Measurements from ENCODE around the gene ME3.
"Not testable (repeated sequence)": the region's sequence is repeated elsewhere in the genome, so short reads cannot be mapped to it uniquely, and the experiment has no call there.

Gene ME3

GRCh38 chr11:86551288-86552092 is 120.9 kb downstream of the ME3 start:
- Histone ChIP-seq H3K4me3 (no peak overlapping the region), H3K9ac (no peak overlapping the region), H3K27ac (no peak overlapping the region), H4K20me1 (no peaks in the 10 kb centered on the region), H3K27me3 (no peaks in the 10 kb centered on the region), H3K4me2 (no peak overlapping the region), H3K4me1 (no peaks in the 10 kb centered on the region), H3K36me3 (no peaks in the 10 kb centered on the region), H3K9me3 (no peaks in the 10 kb centered on the region)
- no peak for TF ChIP-seq Cebpa-rat (IDR thresholded peaks at IDR 0.05)

- Histone ChIP-seq H3K9me3 (no peaks in the 10 kb centered on the region), H3K27me3 (no peaks in the 10 kb centered on the region)
Observed at GRCh38 chr11:86550757-86551156, 121.7 kb downstream of the ME3 start.

DNA sequence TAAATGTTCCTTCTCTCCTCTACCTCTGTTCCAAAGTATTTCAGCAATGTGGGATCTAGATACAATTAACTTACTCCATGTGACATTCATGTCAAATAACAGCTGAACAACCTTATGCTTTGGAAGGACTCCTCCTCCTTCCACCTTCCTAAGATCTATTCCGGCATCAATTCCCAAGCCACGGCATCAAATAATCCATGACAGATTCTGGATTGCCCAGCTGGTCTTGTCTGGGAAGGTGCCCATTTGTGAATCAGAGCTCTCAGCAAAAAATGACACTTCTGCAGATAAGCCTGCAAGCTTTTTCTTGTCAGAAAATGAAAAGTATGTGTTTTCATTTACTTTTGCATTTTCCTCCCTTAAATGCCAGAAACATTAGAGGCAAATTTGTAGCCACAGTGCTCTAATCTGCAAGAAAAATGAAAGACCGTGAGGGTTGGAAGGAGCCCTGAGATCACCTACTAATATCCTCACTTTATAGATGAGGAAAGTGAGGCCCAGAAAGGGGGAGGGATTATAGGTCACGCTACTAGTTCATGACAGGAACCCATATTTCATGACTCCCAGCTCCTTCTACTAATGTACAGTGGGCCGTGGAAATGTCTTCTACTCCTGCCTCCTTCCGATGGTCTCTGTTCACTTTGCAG is 124.0 kb downstream of the ME3 start:
- no peak overlapping the region for H3K4me3 ChIP-seq
- H3K4me1 ChIP-seq: no peaks in the 10 kb centered on the region
- H3K36me3 ChIP-seq: no peaks in the 10 kb centered on the region
- no peaks in the 10 kb centered on the region for H3K27me3 ChIP-seq
- H3K9ac ChIP-seq: no peak overlapping the region
- no peaks in the 10 kb centered on the region for H4K20me1 ChIP-seq
- no peak for TF ChIP-seq Cebpa-rat (IDR thresholded peaks at IDR 0.05)
- no peak overlapping the region for H3K4me2 ChIP-seq
- H3K27ac ChIP-seq: no peak overlapping the region
- no peaks in the 10 kb centered on the region for H3K9me3 ChIP-seq

More at GRCh38 chr11:86550757-86551156, 121.7 kb downstream of the ME3 start:
- H3K36me3 ChIP-seq: no peaks in the 10 kb centered on the region
- TF ChIP-seq Cebpa-rat (IDR thresholded peaks at IDR 0.05): no peak
- H3K4me1 ChIP-seq: no peaks in the 10 kb centered on the region
- H4K20me1 ChIP-seq: no peaks in the 10 kb centered on the region
- H3K9ac ChIP-seq: no peak overlapping the region
- H3K4me3 ChIP-seq: no peak overlapping the region
- no peak overlapping the region for H3K27ac ChIP-seq
- no peak overlapping the region for H3K4me2 ChIP-seq

- no peak overlapping the region for H3K9ac ChIP-seq
- no peaks in the 10 kb centered on the region for H3K4me1 ChIP-seq
- no peak overlapping the region for H3K27ac ChIP-seq
- H3K9me3 ChIP-seq: no peaks in the 10 kb centered on the region
- H3K4me2 ChIP-seq: no peak overlapping the region
- H3K36me3 ChIP-seq: no peaks in the 10 kb centered on the region
- TF ChIP-seq Cebpa-rat (IDR thresholded peaks at IDR 0.05): no peak
- no peaks in the 10 kb centered on the region for H4K20me1 ChIP-seq
- H3K4me3 ChIP-seq: no peak overlapping the region
- no peaks in the 10 kb centered on the region for H3K27me3 ChIP-seq
Observed at GRCh38 chr11:86547727-86548126, 124.7 kb downstream of the ME3 start.

DNA sequence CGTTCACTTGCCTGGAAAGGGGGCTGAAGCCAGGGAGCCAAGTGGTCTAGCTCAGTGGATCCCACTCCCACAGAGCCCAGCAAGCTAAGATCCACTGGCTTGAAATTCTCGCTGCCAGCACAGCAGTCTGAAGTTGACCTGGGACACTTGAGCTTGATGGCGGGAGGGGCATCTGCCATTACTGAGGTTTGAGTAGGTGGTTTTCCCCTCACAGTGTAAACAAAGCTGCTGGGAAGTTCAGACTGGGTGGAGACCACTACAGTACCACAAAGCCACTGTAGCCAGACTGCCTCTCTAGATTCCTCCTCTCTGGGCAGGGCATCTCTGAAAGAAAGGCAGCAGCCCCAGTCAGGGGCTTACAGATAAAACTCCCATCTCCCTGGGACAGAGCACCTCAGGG is 131.1 kb downstream of the ME3 start:
- H3K36me3 ChIP-seq: not testable (repeated sequence)

DNA sequence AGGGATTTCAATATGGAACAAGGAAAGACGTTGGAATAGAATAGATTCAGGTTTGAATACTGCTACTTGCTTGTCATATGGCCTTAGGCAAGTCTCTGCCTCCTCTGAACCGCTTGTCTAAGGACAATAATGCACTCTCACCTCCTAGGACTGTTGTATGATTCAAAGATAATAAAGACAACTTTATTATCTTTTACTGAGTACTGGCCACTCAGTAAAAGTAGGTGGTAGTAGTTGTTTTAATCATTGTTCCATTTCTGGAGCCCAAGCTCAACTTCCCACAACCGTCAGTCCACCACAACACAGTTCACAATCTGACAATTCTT is 134.2 kb downstream of the ME3 start:
- Histone ChIP-seq H3K4me3 (no peak overlapping the region), H3K27ac (no peak overlapping the region), H4K20me1 (no peaks in the 10 kb centered on the region), H3K4me2 (no peak overlapping the region), H3K9me3 (peaks cover 4% of the 10 kb centered on the region; the same call in 1 of the 2 replicates), H3K4me1 (no peaks in the 10 kb centered on the region), H3K36me3 (no peaks in the 10 kb centered on the region), H3K9ac (no peak overlapping the region), H3K27me3 (no peaks in the 10 kb centered on the region)
- no peak for TF ChIP-seq Cebpa-rat (IDR thresholded peaks at IDR 0.05)

More for the DNA sequence above, 131.1 kb downstream of the ME3 start:
- H3K9ac ChIP-seq, H3K4me1 ChIP-seq, H3K4me3 ChIP-seq, H4K20me1 ChIP-seq, H3K27me3 ChIP-seq, H3K9me3 ChIP-seq, H3K4me2 ChIP-seq, H3K27ac ChIP-seq: not testable (repeated sequence)

GRCh38 chr11:86537541-86538222 is 134.7 kb downstream of the ME3 start:
- Histone ChIP-seq H3K4me3 (no peak overlapping the region), H3K4me2 (no peak overlapping the region), H3K27me3 (no peaks in the 10 kb centered on the region), H3K4me1 (no peaks in the 10 kb centered on the region), H3K27ac (no peak overlapping the region), H4K20me1 (no peaks in the 10 kb centered on the region), H3K36me3 (no peaks in the 10 kb centered on the region), H3K9me3 (peaks cover 4% of the 10 kb centered on the region; the same call in 1 of the 2 replicates), H3K9ac (no peak overlapping the region)
- TF ChIP-seq Cebpa-rat (IDR thresholded peaks at IDR 0.05): no peak

DNA sequence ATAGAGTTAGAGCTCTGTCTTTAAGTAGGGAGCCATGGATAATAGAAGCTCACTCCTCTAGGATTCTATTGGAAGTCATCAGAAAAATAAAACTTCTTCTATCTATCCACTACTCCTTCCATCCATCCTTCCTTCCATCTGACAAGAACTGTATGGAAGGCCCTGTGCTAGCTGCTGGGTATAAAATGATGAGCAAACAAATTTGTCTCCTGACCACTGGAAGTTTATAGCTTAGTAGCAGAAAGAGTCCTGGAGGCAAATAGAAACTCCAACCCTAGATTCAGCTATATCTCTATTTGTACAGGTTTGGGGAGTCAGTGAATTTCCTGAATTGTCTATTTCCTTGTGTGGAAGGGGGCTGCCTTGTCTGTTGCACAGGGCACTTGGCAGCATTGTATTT is 136.6 kb downstream of the ME3 start:
- no peak overlapping the region for H3K4me3 ChIP-seq
- H3K4me2 ChIP-seq: no peak overlapping the region
- no peak overlapping the region for H3K27ac ChIP-seq
- H3K9me3 ChIP-seq: peaks cover 4% of the 10 kb centered on the region; the same call in 1 of the 2 replicates
- H4K20me1 ChIP-seq: no peaks in the 10 kb centered on the region
- H3K27me3 ChIP-seq: no peaks in the 10 kb centered on the region
- H3K4me1 ChIP-seq: no peaks in the 10 kb centered on the region
- no peak for TF ChIP-seq Cebpa-rat (IDR thresholded peaks at IDR 0.05)
- no peaks in the 10 kb centered on the region for H3K36me3 ChIP-seq
- H3K9ac ChIP-seq: no peak overlapping the region

DNA sequence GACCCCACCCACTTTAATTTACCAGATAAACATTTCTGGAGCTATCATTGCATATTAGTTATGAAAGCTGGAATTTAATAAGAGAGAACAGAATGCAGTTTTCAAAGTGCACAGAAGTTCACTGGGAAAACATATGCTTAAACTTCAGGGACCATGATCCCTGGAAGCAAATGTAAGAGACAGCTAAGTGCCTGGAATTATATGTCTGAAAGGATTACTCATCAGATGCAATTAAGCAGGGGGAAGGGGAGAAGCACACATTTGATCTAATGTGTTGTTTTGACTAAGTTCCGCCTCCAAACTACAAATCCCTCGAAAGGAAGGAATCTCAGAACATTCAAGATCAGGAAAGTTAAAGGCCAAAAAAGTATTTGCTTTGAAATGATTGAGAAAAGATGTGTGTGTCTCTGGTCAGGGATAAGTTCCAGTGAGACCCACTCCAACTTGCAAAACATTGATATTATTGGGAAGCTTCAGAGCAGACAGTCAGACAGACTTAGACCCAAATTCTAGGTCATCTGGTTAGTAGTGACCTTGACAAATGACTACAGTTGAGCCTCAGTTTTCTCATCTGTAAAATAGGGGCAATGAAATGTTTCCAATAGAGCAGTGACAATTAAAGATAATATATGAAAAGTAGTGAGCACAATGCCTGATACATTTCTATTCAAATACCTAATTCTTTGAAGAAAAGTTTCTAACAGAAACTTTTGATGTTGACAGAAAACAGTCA is 147.6 kb downstream of the ME3 start:
- Histone ChIP-seq H3K36me3 (no peaks in the 10 kb centered on the region), H3K27me3 (no peaks in the 10 kb centered on the region), H3K4me1 (no peaks in the 10 kb centered on the region), H3K27ac (no peak overlapping the region), H3K4me2 (no peak overlapping the region), H4K20me1 (no peaks in the 10 kb centered on the region), H3K9me3 (peaks cover 20% of the 10 kb centered on the region), H3K4me3 (no peak overlapping the region), H3K9ac (no peak overlapping the region)
- TF ChIP-seq Cebpa-rat (IDR thresholded peaks at IDR 0.05): no peak
